SH-SY5Y (cell line): ENCODE results near the gene OR5B12.

ENCODE experiments used
- GATA2 ChIP-seq: IDR thresholded peaks from 2 replicates; pipeline ENCODE4 v1.6.1; 2011; ENCODE audit warnings: mild to moderate bottlenecking, low read depth, low read length
- GATA3 ChIP-seq: IDR thresholded peaks from 2 replicates; pipeline ENCODE4 v1.6.1; 2011; ENCODE audit warnings: low read depth, mild to moderate bottlenecking, low read length, moderate library complexity

DNA sequence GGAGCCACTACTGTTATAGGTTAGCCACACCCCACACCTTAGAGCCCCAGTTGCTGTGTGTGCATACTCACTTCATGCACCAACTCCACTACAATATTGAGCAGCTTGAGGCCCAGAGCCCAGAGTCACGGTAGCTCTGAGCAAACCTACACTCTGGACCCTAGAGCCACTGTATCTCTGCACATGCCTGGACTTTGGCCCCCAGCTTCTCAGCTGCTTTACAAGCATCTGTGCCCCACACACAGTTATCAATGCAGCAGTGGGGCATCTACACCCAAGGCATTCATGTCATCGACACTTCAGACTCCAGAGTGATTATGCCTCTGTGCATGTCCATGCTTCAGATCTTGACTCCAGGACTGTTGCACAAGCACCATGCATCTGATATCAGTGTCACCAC is 2.3 kb upstream of the OR5B12 start:
- TF ChIP-seq GATA2 (no peak), GATA3 (no peak)
